Hematopoietic multipotent progenitor cell treated with erythropoietin and hydrocortisone succinate and interleukin-3 and kit ligand, for 4 days (in vitro differentiated cells): ENCODE results near the gene GFER.
"Not testable (repeated sequence)": the region's sequence is repeated elsewhere in the genome, so short reads cannot be mapped to it uniquely, and the experiment has no call there.

Experiments
- DNase-seq: peaks from one replicate; pipeline ENCODE4 v3.0.0-alpha.2; 2015

GFER gene

DNA sequence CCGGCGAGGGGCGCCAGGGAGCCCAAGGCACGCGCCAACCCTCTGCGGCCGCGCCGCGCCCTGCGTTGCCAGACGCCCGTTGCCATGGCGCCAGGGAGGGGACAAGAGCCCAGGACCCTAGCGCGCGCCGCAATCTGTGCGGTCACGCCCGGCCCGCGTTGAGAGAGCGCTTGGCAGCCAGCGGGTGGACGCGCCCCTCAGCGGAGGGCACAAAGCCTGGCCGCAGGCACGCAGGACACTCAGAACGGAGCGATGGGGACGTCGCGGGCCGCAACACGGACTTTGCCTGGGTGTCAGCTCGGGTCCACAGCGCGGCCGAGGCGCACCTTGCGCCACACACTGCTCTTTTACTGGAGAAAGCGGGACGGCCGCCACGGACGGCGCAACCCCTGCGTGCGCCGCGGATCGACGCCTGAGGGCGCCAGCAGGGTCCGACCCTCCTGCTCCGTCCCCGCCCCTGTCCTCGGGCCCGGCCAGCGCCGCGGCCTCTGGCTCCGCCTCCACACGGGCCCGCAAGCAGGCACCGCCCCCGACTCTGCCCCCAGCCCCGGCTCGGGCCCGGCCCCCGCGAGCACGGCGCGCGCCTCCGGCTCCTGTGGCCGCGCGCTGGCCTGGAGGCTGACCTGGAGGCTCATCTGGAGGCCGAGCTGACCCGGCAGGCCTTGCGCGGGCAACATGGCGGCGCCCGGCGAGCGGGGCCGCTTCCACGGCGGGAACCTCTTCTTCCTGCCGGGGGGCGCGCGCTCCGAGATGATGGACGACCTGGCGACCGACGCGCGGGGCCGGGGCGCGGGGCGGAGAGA is at the start of gene GFER:
GFER (plus strand) TSS at position 650 of the 803 bp plus-strand sequence; CDS start at position 676, 26 bp downstream.
- peak; percentile 94 for DNase-seq

- no peak for DNase-seq
Measured at GRCh38 chr16:1936945-1937479, 47.0 kb upstream of the GFER start.

GRCh38 chr16:1938316-1938715 is 45.7 kb upstream of the GFER start:
- peak; percentile 61 for DNase-seq

- DNase-seq, result no peak
Measured at GRCh38 chr16:1938910-1939309, 45.1 kb upstream of the GFER start.

- DNase-seq, result not testable (repeated sequence)
Measured at GRCh38 chr16:1939833-1940232, 44.2 kb upstream of the GFER start.

DNA sequence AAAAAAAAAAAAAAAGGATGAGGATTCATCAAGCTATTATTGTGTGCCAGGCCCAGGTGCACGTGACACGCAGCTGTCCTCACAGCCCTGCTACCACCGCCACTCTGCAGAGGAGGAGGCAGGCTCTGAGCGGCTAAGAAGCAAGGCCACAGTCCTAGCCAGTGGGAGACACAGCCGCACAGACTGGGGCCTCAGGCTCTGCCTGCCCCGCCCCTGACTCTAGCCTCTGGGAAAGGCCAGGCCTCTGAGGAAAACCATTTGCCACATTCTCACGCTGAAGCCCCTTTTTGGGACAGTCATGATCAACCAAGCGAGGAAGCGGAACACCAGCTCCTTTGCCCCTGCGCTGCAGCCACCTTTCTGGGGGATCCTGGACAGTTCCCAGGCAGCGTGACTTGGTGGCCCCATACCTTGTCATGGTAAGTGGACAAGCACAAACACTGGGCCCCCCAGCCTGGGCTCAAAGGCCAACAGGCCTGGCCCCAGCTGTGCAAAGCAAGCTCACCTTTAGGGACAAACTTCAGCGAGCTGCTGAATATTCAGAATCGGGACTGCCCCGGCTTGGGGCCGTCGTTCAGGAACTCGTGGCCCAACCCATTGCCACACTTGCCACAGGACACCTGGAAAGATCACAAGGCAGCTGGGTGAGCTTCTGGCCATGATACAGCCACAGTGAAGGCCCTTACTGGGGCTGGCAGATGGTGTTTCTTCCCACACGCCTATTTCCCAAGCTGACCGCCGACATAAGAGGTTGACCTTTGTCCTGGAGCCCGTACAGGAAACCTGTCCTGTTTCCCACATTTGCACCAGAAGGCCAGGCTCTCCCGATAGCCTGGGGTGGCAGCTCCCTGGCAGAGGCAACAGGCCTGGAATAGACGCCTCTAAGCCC is 43.5 kb upstream of the GFER start:
- no peak for DNase-seq

- no peak for DNase-seq
Measured at GRCh38 chr16:1941162-1942046, 42.6 kb upstream of the GFER start.

DNA sequence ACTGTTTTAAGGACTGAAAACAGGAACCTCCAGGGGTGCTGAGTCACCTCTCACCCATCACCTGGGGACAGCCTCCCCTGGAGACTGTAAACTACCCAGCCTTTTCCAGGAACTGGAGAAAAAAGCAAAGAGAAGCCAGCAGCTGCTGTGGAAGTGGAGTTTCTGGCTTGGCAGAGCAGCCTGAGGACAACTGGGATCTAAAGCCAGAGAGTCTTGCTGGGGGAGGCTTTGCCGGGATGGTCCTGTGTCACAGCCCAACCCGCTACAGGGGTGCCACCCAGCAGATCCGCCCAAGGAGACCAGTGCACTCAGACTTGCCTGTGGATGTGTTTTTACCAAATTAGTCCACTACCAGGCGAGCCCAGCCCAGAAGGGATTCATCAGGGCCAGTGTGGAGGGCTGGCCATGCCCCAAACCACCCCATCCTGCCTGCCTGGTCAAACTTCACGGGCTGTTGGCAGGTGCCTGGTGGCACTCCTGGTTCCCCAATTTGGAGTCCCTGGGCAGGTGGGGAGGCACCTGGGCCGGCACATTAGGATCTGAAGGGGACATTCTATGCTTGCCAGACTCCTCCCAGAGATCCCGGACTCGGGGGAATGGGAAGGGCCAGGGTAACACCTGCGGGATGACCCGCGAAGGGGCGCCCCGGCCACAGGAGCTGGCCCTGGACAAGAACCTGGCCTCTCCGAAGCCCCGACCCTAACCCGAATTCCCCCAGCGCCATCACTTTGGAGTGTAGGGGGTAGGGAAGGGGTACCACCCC is 41.8 kb upstream of the GFER start:
- DNase-seq, result peak; percentile 65

DNA sequence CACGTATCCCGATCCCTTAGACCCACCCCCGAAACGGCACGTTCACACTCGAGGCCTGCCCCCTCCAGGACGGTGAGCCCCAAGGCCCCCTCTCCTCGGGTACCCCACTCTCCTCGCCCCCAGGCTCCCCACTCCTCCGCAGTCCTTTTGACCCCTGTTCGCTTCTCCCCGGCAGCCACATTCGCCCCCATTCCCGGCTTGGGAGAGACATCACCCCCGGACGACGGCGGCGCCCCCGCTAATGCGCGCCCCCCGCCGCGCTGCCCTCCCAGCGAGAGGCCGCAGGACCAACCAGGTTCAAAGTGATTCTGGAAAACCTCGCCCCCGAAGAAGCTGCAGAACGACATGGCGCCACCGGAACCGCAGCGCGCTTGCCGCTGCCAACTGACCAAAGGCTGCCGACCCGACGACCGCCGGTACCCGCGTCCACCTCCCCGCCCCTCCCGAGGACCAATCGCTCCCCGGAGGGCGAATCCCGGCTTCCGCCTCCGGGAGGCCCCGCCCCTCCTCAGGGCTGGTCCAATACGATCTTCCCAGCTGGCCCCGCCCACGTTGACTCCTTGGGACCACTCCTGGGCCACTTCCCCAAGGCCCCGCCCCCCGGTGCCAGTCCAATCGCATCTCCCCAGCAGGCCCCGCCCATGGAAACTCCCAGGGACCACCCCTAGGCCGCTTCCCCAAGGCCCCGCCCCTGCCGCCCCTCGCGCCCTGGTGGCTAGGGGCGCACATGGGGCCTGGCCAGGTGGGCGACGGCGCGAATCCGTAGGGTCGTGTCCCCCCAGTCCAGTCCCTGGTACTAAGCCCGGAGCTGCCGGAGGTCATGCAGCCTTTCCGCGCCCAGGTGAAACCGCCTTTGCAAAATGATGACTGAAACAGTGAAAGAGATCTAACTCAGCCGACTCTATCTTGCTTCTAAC is 40.9 kb upstream of the GFER start, which contains the start of gene MSRB1:
MSRB1 (minus strand) TSS at position 390 of the 917 bp plus-strand sequence; CDS start at position 347, 43 bp downstream.
- peak; percentile 100 for DNase-seq

GRCh38 chr16:1944612-1945199 is 39.3 kb upstream of the GFER start:
- DNase-seq, result no peak

DNA sequence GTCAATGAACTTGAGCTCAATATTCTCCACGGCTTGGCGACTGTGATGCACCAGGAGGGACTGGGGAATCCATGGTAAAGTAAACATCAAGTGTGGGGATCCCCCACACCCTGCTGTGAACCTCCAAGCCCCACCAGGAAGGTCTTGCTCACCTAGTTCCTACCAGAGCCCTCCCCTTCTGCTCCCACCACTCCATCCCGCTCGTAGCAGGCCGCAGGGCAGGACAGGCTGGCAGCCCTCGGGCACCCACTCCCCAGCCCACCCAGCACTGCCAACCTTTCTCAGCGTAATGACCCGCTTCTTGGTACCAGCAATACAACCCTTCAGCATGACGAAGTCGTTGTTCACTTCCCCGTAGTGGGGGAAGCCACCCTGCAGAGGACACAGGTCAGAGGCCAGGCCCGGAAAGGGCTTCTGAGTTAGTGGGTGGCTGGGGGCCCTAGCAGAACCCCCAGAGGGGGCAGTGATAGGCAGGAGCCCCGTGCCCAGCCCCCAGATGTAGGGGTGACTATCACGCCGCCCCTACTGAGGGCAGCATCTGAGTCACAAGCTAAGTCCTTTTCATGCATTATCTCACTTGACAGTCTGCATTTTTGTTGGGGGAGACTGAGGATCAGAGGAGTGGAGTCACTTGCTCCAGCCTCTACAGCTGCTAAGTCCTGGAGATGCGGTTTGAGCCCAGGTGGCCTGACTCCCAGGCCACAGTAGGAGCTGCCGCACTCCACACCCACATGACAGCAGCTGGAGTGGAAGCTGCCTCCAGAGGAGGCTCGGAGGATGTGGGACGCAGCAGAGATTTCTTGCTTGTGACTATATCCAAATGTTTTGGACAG is 38.2 kb upstream of the GFER start:
- DNase-seq, result no peak

GRCh38 chr16:1946495-1947368 is 37.3 kb upstream of the GFER start:
- no peak for DNase-seq

DNA sequence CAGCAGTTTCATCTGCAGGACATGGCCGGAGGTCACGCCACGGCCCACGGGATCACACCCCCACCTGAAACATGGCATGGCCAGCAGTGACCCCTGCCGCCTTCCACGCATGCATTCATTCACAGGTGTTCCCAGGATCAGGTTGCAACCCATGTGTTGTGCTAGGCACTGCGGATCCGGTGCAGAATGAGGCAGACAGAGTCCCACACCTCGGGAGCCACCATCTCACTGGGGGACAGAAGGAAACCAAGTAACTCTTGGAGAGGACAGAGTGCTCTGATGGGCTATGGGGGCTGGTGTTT is 36.7 kb upstream of the GFER start:
- DNase-seq, result no peak

- no peak for DNase-seq
Measured at GRCh38 chr16:1949507-1949906, 34.5 kb upstream of the GFER start.

GRCh38 chr16:1950047-1950446 is 33.9 kb upstream of the GFER start:
- DNase-seq, result no peak

DNA sequence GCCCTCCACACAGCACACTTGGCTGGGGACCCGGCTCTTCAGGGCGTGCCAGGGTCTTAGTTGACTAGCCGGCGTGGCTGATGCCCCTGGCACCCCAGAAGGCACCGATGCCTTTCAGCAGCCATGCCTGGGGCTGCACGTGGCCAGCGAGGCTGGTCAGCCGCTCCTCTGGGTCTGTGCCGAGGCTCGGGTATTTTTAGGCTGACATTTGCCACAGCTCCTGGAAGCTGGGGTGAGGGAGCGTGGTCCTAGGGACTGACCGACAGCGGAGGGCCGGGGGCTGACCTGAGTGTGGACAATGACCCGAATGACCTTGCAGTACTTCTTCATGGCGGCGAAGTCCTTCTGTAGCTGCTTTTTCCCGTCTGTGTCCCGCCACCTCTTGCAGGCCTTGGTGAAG is 33.4 kb upstream of the GFER start:
- DNase-seq, result no peak

- no peak for DNase-seq
Measured at GRCh38 chr16:1953734-1954133, 30.3 kb upstream of the GFER start.

GRCh38 chr16:1957434-1958142 is 26.4 kb upstream of the GFER start:
- peak; percentile 28 for DNase-seq
